A673 (cell line): Measurements from ENCODE around the gene GPR22.

Source experiments
- CTCF ChIP-seq: fragments of 300-800, 200-600 bp; sonication (generic); conservative IDR thresholded peaks from 2 replicates; pipeline ENCODE4 v1.5.1; 2017; ENCODE audit warnings: low read depth, mild to moderate bottlenecking, antibody characterized with exemption, low read length, moderate library complexity, mixed read lengths
- EZH2 ChIP-seq: fragments of 200-600 bp; sonication (generic); IDR thresholded peaks from 2 replicates; pipeline ENCODE4 v1.6.1; 2017; ENCODE audit warnings: borderline replicate concordance, low read depth, mild to moderate bottlenecking, mixed read lengths, antibody characterized with exemption, low read length; ENCODE audit not compliant: poor library complexity, severe bottlenecking

DNA sequence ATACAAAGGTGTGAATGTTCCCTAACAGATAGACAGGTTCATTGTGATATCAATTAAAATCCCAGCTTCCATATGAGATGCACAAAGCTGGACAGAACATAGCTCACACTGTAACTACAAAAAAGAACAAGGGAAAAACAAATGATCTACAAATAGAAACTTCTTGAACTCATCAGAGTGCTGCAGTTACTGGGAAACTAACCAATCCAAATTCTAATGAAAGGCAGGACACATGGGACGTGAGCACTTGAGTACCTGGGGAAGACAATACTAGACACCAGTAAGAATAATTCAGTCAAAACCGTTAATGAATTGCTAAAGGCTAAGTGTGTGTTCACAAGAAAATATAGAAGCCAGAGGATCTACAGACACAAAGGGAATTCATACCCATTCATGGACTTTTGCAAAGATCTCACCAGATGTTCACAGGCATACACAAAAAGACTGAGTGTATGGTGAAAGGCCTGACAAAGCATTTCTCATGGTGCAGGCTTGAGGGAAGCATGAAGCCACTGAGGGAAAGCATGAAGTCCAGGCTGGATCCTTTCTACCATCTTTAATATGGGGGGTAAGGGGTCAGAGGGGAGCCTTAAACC lies 7.8 kb upstream of the GPR22 start:
- no peak for TF ChIP-seq CTCF
- no peak for TF ChIP-seq EZH2
